Measurements from ENCODE around the gene TENM3.

Gene TENM3

DNA sequence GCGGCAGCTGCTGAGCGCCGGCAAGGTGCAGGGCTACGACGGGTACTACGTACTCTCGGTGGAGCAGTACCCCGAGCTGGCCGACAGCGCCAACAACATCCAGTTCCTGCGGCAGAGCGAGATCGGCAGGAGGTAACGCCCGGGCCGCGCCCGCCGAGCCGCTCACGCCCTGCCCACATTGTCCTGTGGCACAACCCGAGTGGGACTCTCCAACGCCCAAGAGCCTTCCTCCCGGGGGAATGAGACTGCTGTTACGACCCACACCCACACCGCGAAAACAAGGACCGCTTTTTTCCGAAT is 557.0 kb downstream of the TENM3 start:
- H3K27ac ChIP-seq (ENCODE audit: low read depth, low read length), result no peak overlapping the region
- H3K4me1 ChIP-seq (ENCODE audit: insufficient read depth, low read length), result 0 out of 2 replicates have a peak, but pooled peaks cover 5% of the 10 kb centered on the region
- WGBS, result 97% methylated on average over 29 of the region's 29 CpGs
- no peak overlapping the region for H3K4me3 ChIP-seq (ENCODE audit: low read length)
- H3K9ac ChIP-seq (ENCODE audit: low read depth, low read length), result no peak overlapping the region
- H3K9me3 ChIP-seq (ENCODE audit: insufficient read depth, low read depth, low read length), result no peaks in the 10 kb centered on the region
- no peaks in the 10 kb centered on the region for H3K27me3 ChIP-seq (ENCODE audit: insufficient read depth, low read length)
- H3K36me3 ChIP-seq (ENCODE audit: insufficient read depth, low read length), result peaks cover 42% of the 10 kb centered on the region

DNA sequence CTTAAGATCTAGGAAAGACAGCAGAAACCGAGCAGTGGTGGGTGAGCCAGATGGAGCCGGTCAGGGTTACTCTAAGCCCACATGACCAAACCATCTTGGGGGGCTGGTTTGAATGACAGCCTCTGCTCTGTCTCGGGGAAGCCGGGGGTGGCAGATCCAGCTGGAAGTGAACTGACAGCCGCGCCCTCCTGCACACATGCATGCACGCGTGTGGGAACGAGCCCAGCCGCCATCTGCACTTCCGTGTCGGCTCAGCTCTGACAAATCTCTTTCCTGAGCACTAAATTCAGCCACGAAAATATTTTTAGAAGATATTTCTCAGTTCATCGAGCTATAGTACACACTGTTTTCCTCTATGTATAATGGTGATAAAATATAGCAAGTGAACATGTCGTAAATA is 558.4 kb downstream of the TENM3 start:
- WGBS, result 95% methylated on average over 15 of the region's 15 CpGs
- Histone ChIP-seq H3K36me3 (ENCODE audit: insufficient read depth, low read length) (peaks cover 35% of the 10 kb centered on the region), H3K9ac (ENCODE audit: low read depth, low read length) (no peak overlapping the region)

DNA sequence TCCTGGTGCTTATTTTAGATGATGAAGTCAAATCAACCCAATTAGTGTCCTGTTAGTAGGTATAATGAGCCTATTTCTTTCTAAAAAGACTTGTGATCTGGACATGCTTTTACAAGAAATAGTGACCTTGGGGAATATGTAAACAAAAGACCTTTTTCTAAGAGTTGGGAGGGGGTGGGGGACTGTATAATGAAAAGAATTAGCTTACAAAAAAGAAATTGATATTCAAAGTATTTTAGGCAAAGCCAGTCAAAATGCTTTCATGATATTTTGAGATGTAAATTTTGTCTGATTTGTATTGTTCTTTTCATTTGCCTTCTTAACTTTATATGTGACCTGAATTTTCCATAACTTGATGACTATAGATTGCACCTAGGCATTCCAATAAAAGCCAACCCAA is 559.4 kb downstream of the TENM3 start:
- H3K27ac ChIP-seq (ENCODE audit: low read depth, low read length), result no peak overlapping the region
- H3K4me1 ChIP-seq (ENCODE audit: insufficient read depth, low read length), result peaks cover 11% of the 10 kb centered on the region; the same call in 1 of the 2 replicates
- H3K4me3 ChIP-seq (ENCODE audit: low read length), result no peak overlapping the region
- peaks cover 29% of the 10 kb centered on the region for H3K36me3 ChIP-seq (ENCODE audit: insufficient read depth, low read length)
- no peaks in the 10 kb centered on the region for H3K9me3 ChIP-seq (ENCODE audit: insufficient read depth, low read depth, low read length)
- no peak overlapping the region for H3K9ac ChIP-seq (ENCODE audit: low read depth, low read length)
- peaks cover 8% of the 10 kb centered on the region for H3K27me3 ChIP-seq (ENCODE audit: insufficient read depth, low read length)

More for the DNA sequence above, 558.4 kb downstream of the TENM3 start:
- H3K27me3 ChIP-seq (ENCODE audit: insufficient read depth, low read length), result no peaks in the 10 kb centered on the region
- 0 out of 2 replicates have a peak, but pooled peaks cover 5% of the 10 kb centered on the region for H3K4me1 ChIP-seq (ENCODE audit: insufficient read depth, low read length)
- no peak overlapping the region for H3K27ac ChIP-seq (ENCODE audit: low read depth, low read length)
- H3K9me3 ChIP-seq (ENCODE audit: insufficient read depth, low read depth, low read length), result no peaks in the 10 kb centered on the region
- H3K4me3 ChIP-seq (ENCODE audit: low read length), result no peak overlapping the region

DNA sequence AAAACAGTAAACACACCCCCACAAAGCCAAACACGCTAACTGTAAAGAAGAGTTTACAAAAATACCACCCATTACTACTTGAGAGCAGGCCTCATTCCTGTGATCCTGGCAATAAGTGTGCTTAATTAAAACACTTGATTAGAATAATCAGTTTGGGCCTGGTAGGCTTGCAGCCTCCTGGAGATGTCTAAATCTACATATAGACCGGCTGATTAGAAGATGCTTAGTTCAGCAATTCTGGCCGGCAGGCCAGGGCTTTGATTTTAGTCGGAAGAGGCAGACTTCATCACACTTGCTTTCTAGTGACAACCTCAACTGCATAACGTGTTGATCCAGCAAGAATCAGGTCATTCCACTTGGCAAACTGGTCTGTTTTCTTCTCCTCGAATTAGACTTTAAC is 560.0 kb downstream of the TENM3 start:
- 83% methylated on average over 6 of the region's 6 CpGs for WGBS

DNA sequence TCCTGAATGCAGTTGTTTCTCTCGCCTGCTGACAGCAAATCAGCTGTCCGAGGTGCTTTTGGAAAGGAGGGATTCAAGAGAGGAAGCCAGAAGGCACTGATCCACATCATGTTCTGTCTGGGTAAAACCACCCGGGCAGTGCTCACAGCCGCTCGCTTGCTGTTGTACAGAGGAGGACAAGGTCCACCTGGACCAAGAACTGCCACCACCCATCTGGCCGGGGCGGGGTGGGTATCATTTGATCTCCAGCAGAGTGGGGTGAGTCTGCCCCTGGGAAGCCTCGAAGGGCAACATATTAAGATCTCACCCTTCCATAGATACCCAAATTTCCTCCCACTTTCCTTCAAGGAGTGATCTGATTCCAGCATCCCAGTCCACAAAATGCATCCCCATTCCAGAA is 560.9 kb downstream of the TENM3 start:
- no peak overlapping the region for H3K4me3 ChIP-seq (ENCODE audit: low read length)
- no peaks in the 10 kb centered on the region for H3K9me3 ChIP-seq (ENCODE audit: insufficient read depth, low read depth, low read length)
- H3K9ac ChIP-seq (ENCODE audit: low read depth, low read length), result no peak overlapping the region
- 80% methylated on average over 8 of the region's 8 CpGs for WGBS
- H3K4me1 ChIP-seq (ENCODE audit: insufficient read depth, low read length), result peaks cover 11% of the 10 kb centered on the region; the same call in 1 of the 2 replicates
- peaks cover 16% of the 10 kb centered on the region for H3K36me3 ChIP-seq (ENCODE audit: insufficient read depth, low read length)
- peaks cover 11% of the 10 kb centered on the region for H3K27me3 ChIP-seq (ENCODE audit: insufficient read depth, low read length)
- H3K27ac ChIP-seq (ENCODE audit: low read depth, low read length), result no peak overlapping the region

More for the DNA sequence above, 560.0 kb downstream of the TENM3 start:
- H3K36me3 ChIP-seq (ENCODE audit: insufficient read depth, low read length), result peaks cover 22% of the 10 kb centered on the region
- H3K9me3 ChIP-seq (ENCODE audit: insufficient read depth, low read depth, low read length), result no peaks in the 10 kb centered on the region
- H3K9ac ChIP-seq (ENCODE audit: low read depth, low read length), result no peak overlapping the region
- H3K4me3 ChIP-seq (ENCODE audit: low read length), result no peak overlapping the region
- no peak overlapping the region for H3K27ac ChIP-seq (ENCODE audit: low read depth, low read length)
- H3K27me3 ChIP-seq (ENCODE audit: insufficient read depth, low read length), result peaks cover 11% of the 10 kb centered on the region
- H3K4me1 ChIP-seq (ENCODE audit: insufficient read depth, low read length), result peaks cover 11% of the 10 kb centered on the region; the same call in 1 of the 2 replicates

DNA sequence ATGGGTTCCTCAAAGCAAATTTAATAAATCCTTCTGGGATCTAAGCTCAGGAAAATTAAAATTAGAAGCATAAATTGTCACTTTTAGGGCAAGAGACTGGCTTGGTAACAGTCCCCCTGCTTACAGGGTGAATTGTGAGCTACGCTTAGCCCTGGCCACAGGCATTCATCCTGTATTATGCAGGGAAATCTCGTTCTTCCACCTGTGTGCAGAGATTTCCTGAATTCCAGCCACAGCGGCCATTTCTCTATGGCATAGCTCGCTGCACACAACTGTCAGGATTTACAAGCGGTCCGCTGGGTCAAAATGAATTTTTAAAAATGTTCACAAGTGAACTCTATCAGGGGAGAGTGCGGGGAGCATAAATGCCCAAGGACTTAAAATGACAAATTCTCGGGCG is 562.1 kb downstream of the TENM3 start:
- Histone ChIP-seq H3K36me3 (ENCODE audit: insufficient read depth, low read length) (peaks cover 8% of the 10 kb centered on the region), H3K9me3 (ENCODE audit: insufficient read depth, low read depth, low read length) (no peaks in the 10 kb centered on the region), H3K27ac (ENCODE audit: low read depth, low read length) (no peak overlapping the region), H3K4me3 (ENCODE audit: low read length) (no peak overlapping the region), H3K4me1 (ENCODE audit: insufficient read depth, low read length) (peaks cover 11% of the 10 kb centered on the region; the same call in 1 of the 2 replicates), H3K27me3 (ENCODE audit: insufficient read depth, low read length) (peaks cover 11% of the 10 kb centered on the region), H3K9ac (ENCODE audit: low read depth, low read length) (no peak overlapping the region)
- whole genome bisulfite sequencing, result 87% methylated on average over 9 of the region's 9 CpGs

DNA sequence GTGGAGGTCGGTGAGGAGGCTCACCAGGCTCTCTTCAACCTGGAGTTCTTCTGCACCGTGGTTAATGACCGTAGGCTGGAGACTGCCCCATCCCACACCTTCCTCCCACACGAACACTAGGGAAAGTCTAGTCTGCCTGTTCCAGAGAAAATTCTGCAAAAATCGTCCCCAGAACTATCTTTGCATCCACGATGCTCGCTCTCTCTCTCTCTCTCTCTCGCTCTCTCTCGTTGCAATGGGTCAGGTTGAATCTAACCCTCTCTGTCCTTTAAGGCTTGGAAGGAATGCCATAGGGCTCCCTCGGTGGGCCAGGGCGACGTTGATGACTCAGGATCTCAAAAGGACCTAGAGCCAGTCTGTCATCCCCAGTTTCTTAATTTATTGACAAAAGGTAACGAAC is 562.5 kb downstream of the TENM3 start:
- 79% methylated on average over 13 of the region's 13 CpGs for WGBS
- H3K4me3 ChIP-seq (ENCODE audit: low read length), result peak overlapping the region; percentile 55; the same call in 1 of the 2 replicates

DNA sequence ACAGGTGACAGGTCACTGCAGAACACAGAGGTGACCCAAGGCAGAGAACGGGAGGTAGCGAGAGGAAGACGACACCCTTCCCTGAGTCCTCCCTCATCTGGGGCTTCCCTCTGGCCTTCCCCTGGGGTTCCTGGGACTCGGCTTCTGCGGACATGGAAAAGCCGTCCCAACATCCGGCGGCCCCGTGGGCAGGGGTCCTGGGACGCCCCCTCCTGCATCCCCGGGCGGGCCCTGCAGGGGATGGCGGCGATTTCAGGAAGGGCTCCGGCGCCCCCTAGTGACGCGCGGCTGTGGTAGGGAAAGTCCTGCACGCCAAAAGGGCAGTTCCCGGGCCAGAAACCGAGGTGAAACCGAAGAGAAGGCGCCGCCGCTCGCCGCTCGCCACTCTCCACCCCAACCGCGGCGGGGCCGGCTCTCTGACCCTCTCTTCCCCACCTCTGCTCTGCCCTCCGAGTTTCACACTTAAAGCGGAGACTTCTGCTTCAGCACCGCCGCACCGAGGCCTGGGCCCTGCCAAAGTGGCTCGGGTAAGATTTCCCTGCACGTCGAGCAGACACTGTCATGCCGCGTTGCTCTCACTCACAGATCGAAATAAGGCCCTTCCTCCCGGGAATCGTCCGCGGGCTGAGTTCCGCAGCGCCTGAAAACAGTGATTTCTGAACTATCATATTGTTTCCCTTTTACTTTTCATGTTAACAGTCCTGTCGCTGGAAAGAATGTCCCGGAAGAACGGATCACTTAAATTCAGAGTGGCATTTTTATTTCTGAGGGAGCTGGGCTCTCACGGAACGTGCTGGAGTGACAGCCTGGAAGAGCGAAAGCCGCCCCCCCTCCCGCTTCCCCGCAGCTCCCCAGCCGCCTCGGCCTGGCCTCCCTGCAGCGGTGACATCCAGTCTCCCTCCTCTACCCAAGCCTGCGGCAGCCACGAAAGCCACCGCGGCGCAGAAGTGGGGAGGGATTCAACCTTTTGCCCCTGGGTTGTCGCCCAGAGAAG is 563.4 kb downstream of the TENM3 start:
- Histone ChIP-seq H3K27ac (ENCODE audit: low read depth, low read length) (no peak overlapping the region), H3K27me3 (ENCODE audit: insufficient read depth, low read length) (peaks cover 11% of the 10 kb centered on the region), H3K9me3 (ENCODE audit: insufficient read depth, low read depth, low read length) (peaks cover under 1% of the 10 kb centered on the region), H3K4me1 (ENCODE audit: insufficient read depth, low read length) (peaks cover 11% of the 10 kb centered on the region; the same call in 1 of the 2 replicates), H3K4me3 (ENCODE audit: low read length) (peak overlapping the region; percentile 55), H3K9ac (ENCODE audit: low read depth, low read length) (peak overlapping the region; percentile 4), H3K36me3 (ENCODE audit: insufficient read depth, low read length) (no peaks in the 10 kb centered on the region)
- WGBS, result 3% methylated on average over 68 of the region's 68 CpGs

More for the DNA sequence above, 562.5 kb downstream of the TENM3 start:
- Histone ChIP-seq H3K27me3 (ENCODE audit: insufficient read depth, low read length) (peaks cover 11% of the 10 kb centered on the region), H3K9ac (ENCODE audit: low read depth, low read length) (no peak overlapping the region), H3K9me3 (ENCODE audit: insufficient read depth, low read depth, low read length) (no peaks in the 10 kb centered on the region), H3K36me3 (ENCODE audit: insufficient read depth, low read length) (peaks cover 4% of the 10 kb centered on the region; the same call in 1 of the 2 replicates), H3K27ac (ENCODE audit: low read depth, low read length) (no peak overlapping the region), H3K4me1 (ENCODE audit: insufficient read depth, low read length) (peaks cover 11% of the 10 kb centered on the region; the same call in 1 of the 2 replicates)

DNA sequence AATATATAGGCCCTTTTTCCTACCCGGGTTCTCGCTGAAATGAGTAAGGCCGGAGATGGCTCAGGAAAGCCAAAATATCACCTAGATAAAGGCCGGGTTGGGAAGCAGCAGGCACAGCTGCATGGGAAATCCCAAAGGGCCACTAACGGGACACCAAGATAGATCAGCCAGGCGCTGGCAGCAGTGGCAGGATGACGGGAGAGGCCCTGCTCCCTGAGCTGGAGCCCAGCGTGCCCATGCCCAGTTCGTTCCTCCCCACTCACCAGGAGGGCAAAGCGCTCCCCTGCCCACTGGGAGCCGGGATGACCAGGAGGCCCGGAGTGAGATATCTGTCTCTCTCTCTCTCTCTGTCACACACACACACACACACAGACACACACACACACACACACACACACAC is 564.1 kb downstream of the TENM3 start:
- Histone ChIP-seq H3K9me3 (ENCODE audit: insufficient read depth, low read depth, low read length) (peaks cover 5% of the 10 kb centered on the region), H3K36me3 (ENCODE audit: insufficient read depth, low read length) (no peaks in the 10 kb centered on the region), H3K9ac (ENCODE audit: low read depth, low read length) (no peak overlapping the region; the same call in 1 of the 2 replicates), H3K4me1 (ENCODE audit: insufficient read depth, low read length) (peaks cover 10% of the 10 kb centered on the region; the same call in 1 of the 2 replicates), H3K27ac (ENCODE audit: low read depth, low read length) (no peak overlapping the region), H3K27me3 (ENCODE audit: insufficient read depth, low read length) (peaks cover 11% of the 10 kb centered on the region), H3K4me3 (ENCODE audit: low read length) (peak overlapping the region; percentile 55)
- 67% methylated on average over 12 of the region's 12 CpGs for WGBS

DNA sequence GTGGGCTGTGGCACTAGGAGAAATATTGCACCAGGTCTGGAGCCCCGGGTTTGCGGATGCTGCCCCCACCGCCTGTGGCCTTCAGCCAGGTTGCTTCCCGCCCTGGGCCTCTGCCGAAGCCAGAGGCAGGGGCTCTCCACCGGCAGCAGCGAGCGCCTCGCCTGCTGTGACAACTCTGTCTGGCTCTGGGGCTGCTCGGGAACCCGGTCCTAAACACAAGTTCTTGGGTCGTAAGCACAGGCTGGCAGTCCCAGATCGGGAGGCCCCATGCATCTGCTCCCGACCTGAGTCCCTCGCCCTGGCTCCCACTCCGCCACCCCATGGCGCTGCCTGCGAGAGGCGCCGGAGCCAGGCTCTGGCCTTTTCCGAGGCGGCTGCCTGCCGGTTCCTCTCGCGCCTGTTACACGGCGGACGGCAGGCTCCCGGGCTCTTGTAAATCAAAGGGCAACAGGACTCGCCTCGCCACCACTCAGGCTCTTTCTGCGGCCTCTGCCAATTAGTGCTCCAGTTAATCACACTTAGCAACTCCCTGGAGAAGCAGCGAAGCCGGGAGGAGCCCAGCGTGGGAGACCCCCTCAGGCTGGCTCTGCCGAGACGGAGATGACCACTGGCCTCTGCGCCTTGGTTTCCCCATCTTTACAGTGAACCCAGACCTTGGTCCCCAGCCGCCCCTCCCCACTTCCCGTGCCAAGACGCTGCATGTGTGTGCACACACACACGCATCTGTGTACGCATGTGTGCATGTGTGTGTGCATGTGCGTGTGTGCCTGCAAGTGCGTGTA is 564.8 kb downstream of the TENM3 start:
- peaks cover 11% of the 10 kb centered on the region for H3K27me3 ChIP-seq (ENCODE audit: insufficient read depth, low read length)
- H3K9ac ChIP-seq (ENCODE audit: low read depth, low read length), result no peak overlapping the region
- peak overlapping the region; percentile 55; the same call in 1 of the 2 replicates for H3K4me3 ChIP-seq (ENCODE audit: low read length)
- peaks cover 6% of the 10 kb centered on the region; the same call in 1 of the 2 replicates for H3K4me1 ChIP-seq (ENCODE audit: insufficient read depth, low read length)
- 86% methylated on average over 45 of the region's 45 CpGs for WGBS
- H3K36me3 ChIP-seq (ENCODE audit: insufficient read depth, low read length), result no peaks in the 10 kb centered on the region
- H3K27ac ChIP-seq (ENCODE audit: low read depth, low read length), result no peak overlapping the region
- H3K9me3 ChIP-seq (ENCODE audit: insufficient read depth, low read depth, low read length), result peaks cover 7% of the 10 kb centered on the region

Measured in HUES64 (cell line).